GM06990 (cell line): ENCODE results near the gene RPS6KB2.

Experiments used
- DNase-seq: peaks from one replicate; pipeline ENCODE4 v3.0.0-alpha.2; 2011; ENCODE audit not compliant: insufficient read length; ENCODE audit errors: extremely low read depth
- H3K27me3 ChIP-seq: replicated peaks from 2 replicates; pipeline ENCODE4 v1.6.0; 2011; ENCODE audit warnings: low read length; ENCODE audit not compliant: control insufficient read depth, insufficient read depth
- H3K36me3 ChIP-seq: 2 replicates; pipeline ENCODE4 v1.5.1; 2011; ENCODE audit warnings: low read length; ENCODE audit not compliant: control insufficient read depth, insufficient read depth
- H3K4me3 ChIP-seq: replicated peaks from 2 replicates; pipeline ENCODE4 v1.5.1; 2011; ENCODE audit warnings: low read depth, mild to moderate bottlenecking, control low read depth, low read length
- TF ChIP-seq, protein P1 (sequence below): IDR thresholded peaks from 2 replicates; pipeline ENCODE4 v1.5.1; 2011; ENCODE audit warnings: low read length, control low read depth, mild to moderate bottlenecking, inconsistent platforms; ENCODE audit not compliant: insufficient read depth, poor library complexity, severe bottlenecking

The RPS6KB2 gene

DNA sequence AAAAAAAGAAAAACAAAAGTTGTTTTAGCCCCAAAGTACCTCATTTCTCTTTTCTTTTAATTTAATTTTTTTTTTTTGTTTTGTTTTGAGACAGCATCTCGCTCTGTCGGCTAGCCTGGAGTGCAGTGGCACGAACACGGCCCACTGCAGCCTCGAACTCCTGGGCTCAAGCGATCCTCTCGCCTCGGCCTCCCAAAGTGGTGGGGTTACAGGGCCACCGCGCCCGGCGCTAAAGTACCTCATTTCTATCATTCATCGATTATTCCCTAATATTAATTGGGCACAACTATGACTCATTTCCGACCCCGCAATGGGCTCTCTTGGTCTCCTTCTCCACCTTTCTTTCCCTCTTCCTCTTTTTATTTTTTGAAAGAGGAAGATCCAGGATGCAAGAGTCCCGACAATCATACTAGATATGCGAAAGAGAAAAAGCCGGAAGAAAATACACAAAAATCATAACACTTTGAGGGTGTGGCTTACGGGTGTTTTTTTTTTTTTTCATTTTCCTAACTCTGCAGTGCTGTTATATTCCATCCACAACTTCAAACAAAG lies 54.1 kb downstream of the RPS6KB2 start:
- H3K27me3 ChIP-seq: no peaks in the 10 kb centered on the region
- no peaks in the 10 kb centered on the region; the same call in 1 of the 2 replicates for H3K36me3 ChIP-seq
- peak overlapping the region; percentile 63 for H3K4me3 ChIP-seq
- DNase-seq: no peak
- TF ChIP-seq, protein P1, sequence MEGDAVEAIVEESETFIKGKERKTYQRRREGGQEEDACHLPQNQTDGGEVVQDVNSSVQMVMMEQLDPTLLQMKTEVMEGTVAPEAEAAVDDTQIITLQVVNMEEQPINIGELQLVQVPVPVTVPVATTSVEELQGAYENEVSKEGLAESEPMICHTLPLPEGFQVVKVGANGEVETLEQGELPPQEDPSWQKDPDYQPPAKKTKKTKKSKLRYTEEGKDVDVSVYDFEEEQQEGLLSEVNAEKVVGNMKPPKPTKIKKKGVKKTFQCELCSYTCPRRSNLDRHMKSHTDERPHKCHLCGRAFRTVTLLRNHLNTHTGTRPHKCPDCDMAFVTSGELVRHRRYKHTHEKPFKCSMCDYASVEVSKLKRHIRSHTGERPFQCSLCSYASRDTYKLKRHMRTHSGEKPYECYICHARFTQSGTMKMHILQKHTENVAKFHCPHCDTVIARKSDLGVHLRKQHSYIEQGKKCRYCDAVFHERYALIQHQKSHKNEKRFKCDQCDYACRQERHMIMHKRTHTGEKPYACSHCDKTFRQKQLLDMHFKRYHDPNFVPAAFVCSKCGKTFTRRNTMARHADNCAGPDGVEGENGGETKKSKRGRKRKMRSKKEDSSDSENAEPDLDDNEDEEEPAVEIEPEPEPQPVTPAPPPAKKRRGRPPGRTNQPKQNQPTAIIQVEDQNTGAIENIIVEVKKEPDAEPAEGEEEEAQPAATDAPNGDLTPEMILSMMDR: no peak

DNA sequence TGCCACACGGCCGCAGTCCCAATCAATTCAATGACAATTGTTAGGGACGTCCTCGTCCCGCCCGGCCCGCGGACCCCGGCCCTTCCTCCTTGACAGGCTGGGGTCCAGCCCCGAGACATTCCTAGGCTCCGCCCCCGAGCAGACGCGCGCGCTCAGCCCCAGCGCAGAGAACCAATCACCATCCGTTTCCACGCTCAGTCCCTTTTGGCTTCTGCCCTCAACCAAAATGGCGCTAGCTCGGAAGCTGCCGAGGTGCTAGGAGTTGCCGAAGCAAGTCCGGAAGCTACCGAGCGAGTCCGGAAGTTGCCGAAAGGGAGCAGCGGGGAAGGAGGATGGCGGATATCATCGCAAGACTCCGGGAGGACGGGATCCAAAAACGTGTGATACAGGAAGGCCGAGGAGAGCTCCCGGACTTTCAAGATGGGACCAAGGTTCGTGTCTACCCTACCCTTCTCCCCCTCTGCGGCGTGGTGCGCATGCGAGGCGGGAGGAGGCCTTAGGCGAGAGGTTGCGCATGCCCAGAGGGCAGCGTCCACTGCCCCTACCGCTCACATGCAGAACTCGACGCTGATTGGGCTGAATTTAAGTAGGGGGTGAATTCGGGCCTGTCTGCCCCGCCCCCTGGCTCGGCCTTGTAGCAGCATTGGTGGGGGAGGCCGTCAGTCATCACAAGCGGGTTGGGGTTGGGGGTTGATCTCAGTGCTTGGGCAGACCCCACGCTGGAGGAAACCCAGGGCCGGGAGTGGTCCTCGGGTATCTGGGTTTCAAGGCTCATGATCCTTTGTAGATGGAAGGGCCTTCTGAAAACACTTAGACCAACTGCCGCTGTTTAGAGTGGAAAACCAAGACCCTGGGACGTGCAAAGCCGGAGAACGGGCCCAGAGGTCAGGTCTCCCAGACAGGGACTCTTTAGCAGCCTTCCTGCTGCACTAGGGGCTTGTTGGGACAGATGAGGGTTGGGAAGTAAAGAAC lies 54.8 kb downstream of the RPS6KB2 start, which contains the start of gene AIP:
TSS of gene AIP (plus strand) at position 200 of the 972 bp plus-strand sequence. CDS start at position 333, 133 bp downstream.
- DNase-seq: peak; percentile 96
- Histone ChIP-seq H3K27me3 (no peaks in the 10 kb centered on the region), H3K4me3 (peak within 1 kb of the TSS; percentile 63), H3K36me3 (no peaks in the 10 kb centered on the region; the same call in 1 of the 2 replicates)
- TF ChIP-seq, protein P1: peak; percentile 3

DNA sequence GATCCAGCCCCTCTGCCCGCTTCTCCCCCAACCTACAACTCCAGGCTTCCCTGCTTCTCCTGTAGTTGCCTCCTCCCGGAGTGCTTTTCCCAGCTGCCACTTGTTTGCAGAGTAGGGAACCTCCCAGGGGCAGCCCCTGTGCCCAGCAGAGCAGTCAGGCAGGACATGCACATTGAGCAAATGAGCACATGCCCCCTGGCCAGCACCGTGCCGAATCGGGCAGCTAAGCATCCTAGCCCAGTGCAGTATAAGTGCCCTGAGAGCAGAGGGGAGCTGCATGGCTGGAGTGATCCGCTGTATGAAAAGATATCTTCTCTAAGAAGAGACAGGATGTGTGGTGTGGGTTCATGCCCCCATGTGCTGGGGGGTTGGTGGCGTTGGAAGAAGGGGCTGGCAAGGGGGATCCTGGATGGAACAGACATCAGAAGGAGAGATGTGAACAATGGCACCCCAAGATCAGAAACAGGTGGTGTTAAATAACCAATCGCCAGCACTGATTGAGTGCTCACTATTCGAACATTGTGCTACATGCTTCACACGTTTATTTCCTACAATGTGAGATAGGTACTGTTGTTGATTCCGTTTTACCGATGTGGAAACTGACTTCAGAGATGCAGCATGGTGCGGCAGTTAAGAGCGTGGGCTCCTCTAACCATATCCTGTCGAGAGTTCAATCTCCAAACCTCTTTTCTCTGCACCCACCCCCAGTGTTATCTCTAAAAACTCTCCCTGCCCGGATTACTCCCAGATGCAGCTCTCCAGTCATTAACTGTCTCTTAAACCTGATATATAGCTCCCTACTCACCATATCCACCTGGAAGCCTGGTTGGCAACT lies 55.8 kb downstream of the RPS6KB2 start:
- H3K27me3 ChIP-seq: no peaks in the 10 kb centered on the region
- peak overlapping the region; percentile 63 for H3K4me3 ChIP-seq
- peaks cover under 1% of the 10 kb centered on the region; the same call in 1 of the 2 replicates for H3K36me3 ChIP-seq
- peak; percentile 50 for DNase-seq
- TF ChIP-seq, protein P1: no peak

DNA sequence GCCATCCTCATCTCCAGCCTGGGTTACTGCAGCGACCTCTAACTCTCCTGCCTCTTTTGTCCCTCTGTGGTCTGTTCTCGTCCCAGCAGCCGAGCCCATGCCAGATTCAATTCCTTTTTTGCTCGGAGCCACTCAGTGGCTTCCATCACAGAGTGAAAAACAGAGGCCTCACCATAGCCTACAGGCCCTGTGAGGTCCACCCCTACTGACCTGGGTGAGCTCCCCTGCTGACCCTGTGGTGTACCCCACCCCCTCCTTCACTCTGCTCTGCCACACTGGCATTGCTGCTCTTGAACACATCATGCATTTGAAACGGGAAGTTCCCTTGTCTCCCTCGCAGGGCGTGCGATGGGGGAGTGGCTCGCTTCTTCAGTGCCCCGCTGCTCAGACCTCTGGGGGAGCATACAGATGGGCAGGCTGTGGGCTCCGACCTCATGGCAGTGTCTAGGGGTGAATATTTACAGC lies 56.6 kb downstream of the RPS6KB2 start:
- Histone ChIP-seq H3K36me3 (peaks cover 6% of the 10 kb centered on the region), H3K4me3 (peak overlapping the region; percentile 63), H3K27me3 (no peaks in the 10 kb centered on the region)
- DNase-seq: peak; percentile 81
- TF ChIP-seq, protein P1: no peak
